Measurements from ENCODE around the gene HK1.

DNA sequence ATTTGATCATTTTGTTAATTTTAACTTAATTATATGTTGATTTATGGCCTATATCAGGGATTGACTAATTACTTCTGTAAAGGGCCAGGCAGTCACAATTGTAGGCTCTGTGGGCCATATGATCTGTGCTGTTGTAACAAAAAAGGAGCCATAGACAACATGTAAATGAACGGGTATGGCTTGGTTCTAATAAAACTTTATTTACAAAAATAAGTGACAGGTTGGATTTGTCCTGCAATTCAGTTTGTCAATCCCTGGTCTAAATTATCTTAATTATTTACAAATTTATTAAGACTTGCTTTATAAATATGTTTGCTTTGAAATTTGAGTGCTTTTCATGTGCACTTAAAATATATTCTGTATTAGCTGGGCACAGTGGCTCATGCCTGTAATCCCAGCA, 2.9 kb upstream of the HK1 start:
- TF ChIP-seq ZNF8 (CRISPR knock-in tag; IDR thresholded peaks at IDR 0.05) = no peak
- TF ChIP-seq ZFP3 (CRISPR knock-in tag; IDR thresholded peaks at IDR 0.05) = no peak
- no peak for TF ChIP-seq ZNF70 (CRISPR knock-in tag; IDR thresholded peaks at IDR 0.05)
- TF ChIP-seq TCF4 (CRISPR knock-in tag; IDR thresholded peaks at IDR 0.05; ENCODE audit: borderline replicate concordance) = no peak
- TF ChIP-seq ESRRG (CRISPR knock-in tag; IDR thresholded peaks at IDR 0.05) = no peak
- TF ChIP-seq CSDC2 (CRISPR knock-in tag; IDR thresholded peaks at IDR 0.05) = no peak
